GM21390 (cell line): Measurements from ENCODE around the gene TLK2.

Experiments used
- ATAC-seq: cut with Tn5 transposase; IDR thresholded peaks from one replicate; pipeline ENCODE4 v1.9.1; 2021; ENCODE audit not compliant: unreplicated experiment

Gene TLK2

GRCh38 chr17:62627219-62627903 is 148.7 kb downstream of the TLK2 start, which contains the start of gene MRC2:
MRC2 (plus strand) TSS chr17:62627670; CDS start chr17:62627803, 133 bp downstream.
- ATAC-seq = peak; percentile 44

GRCh38 chr17:62627904-62628633 is 149.4 kb downstream of the TLK2 start:
- peak; percentile 41 for ATAC-seq

GRCh38 chr17:62628831-62629555 is 150.4 kb downstream of the TLK2 start:
- no peak for ATAC-seq

- ATAC-seq = no peak
These were observed 151.1 kb downstream of the TLK2 start for GRCh38 chr17:62629556-62630364.

- no peak for ATAC-seq
These were observed 151.9 kb downstream of the TLK2 start for GRCh38 chr17:62630365-62631085.

- no peak for ATAC-seq
These were observed 152.7 kb downstream of the TLK2 start for GRCh38 chr17:62631086-62631935.

GRCh38 chr17:62631936-62632924 is 153.6 kb downstream of the TLK2 start:
- ATAC-seq = no peak

GRCh38 chr17:62637809-62638208 is 159.2 kb downstream of the TLK2 start:
- no peak for ATAC-seq

- ATAC-seq = no peak
These were observed 162.5 kb downstream of the TLK2 start for GRCh38 chr17:62641153-62641552.

- no peak for ATAC-seq
These were observed 163.3 kb downstream of the TLK2 start for GRCh38 chr17:62641951-62642350.

- ATAC-seq = no peak
These were observed 164.9 kb downstream of the TLK2 start for GRCh38 chr17:62643496-62643895.

- ATAC-seq = no peak
These were observed 166.0 kb downstream of the TLK2 start for GRCh38 chr17:62644487-62645173.

GRCh38 chr17:62648251-62648955 is 169.8 kb downstream of the TLK2 start:
- ATAC-seq = no peak

GRCh38 chr17:62648956-62649294 is 170.3 kb downstream of the TLK2 start:
- no peak for ATAC-seq

- no peak for ATAC-seq
These were observed 170.9 kb downstream of the TLK2 start for GRCh38 chr17:62649570-62649969.

GRCh38 chr17:62650587-62650986 is 172.0 kb downstream of the TLK2 start:
- no peak for ATAC-seq
